Activated effector memory CD4-positive, alpha-beta T cell treated with Interleukin-2 at 50 U/mL for 16 hours (primary cell): ENCODE data around the gene MTA2.
A peak's percentile ranks its signal among the peaks of the same experiment; 100 is the strongest.
"Not testable (repeated sequence)": the region's sequence is repeated elsewhere in the genome, so short reads cannot be mapped to it uniquely, and the experiment has no call there.

ENCODE experiments used
- DNase-seq: peaks from one replicate; pipeline ENCODE4 v3.0.0-alpha.2; 2020

MTA2 gene

DNA sequence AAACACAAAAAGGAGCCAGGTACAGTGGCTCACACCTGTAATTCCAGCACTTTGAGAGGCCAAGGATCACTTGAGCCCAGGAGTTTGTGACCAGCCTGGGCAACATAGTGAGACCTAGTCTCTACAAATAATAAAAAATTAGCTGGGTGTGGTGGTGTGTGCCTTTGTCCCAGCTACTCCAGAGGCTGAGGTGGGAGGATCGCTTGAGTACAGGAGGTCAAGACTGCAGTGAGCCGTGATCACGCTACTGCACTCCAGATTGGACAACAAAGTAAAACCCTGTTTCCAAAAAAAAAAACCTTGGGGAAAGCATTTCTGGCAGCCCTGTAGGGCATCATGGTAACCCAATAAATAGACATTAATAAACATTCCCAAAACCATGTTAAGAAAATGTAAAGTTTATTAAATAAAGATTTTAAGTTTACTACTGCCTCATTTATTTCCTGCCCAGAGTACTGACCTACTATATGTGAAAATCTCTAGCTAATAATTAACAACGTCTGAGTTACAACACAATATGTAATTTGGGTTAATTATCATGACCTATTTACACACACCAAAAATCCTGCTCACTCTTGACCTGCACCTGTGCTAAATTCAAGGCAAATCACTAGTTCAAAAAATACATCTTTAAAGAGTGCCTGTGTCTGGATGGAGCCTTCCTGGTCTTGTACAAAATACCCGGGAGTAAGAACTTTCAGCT, 36.4 kb downstream of the MTA2 start:
- DNase-seq = no peak

- DNase-seq = not testable (repeated sequence)
These were observed 39.9 kb downstream of the MTA2 start for GRCh38 chr11:62561677-62562230.

- peak; percentile 69 for DNase-seq
These were observed 41.0 kb downstream of the MTA2 start for GRCh38 chr11:62560566-62561103.

GRCh38 chr11:62559626-62560025, 42.0 kb downstream of the MTA2 start:
- DNase-seq = not testable (repeated sequence)

GRCh38 chr11:62559204-62559603, 42.5 kb downstream of the MTA2 start:
- no peak for DNase-seq

DNA sequence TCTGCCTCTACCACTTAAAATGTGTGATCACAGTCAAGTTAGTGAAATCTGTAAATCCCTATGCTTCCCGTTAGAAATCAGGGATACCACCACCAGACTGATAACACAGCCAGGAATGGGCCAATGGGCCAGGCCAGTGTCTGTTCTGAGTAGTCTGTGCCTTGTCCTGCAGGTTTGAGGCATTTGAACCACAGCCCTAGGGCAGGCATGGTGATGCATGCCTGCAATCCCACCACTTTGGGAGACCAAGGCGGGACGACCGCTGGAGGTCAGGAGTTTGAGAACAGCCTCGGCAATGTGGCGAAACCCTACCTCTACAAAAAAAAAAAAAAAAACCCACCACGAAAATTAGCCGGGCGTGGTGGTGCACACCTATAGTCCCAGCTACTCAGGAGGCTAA, 43.0 kb downstream of the MTA2 start:
- DNase-seq = no peak

- DNase-seq = no peak
These were observed 44.6 kb downstream of the MTA2 start for GRCh38 chr11:62556875-62557631.

DNA sequence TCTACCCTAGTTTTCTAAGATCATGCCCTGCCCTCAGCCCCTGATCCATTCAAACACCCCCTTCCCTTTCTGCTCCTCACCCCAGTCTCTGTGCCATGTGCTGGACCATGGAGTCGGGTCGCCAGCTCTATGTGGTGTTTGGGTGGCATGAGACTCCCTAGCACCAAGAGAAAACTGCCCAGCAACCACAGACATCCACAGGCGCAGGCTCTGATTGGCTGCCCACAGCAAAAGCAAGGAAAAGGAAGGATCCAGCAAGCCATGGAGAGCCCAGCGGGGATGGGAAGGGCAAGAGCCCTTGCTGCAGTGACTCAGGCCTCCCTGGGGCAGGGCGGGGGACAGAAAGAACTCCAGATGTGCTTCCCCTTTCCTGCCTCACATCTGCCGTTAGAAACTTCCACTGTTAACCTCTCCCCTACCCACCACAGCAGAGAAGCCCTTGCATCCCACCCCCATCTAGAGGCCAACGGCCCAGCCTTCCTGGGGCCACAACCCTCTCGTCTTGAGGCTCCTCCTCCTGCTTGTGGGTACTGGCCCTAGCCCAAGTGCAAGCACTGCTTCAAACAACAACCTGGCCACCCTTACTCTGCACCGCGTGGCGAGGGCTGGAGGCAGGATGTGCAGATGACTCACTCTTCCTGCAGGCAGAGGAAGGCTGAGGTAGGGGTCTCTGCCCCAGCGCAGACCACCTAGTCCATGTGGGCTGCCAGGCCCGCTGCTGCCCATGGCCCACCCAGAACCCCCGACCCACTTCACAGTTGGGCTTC, 45.4 kb downstream of the MTA2 start:
- DNase-seq = peak; percentile 85

DNA sequence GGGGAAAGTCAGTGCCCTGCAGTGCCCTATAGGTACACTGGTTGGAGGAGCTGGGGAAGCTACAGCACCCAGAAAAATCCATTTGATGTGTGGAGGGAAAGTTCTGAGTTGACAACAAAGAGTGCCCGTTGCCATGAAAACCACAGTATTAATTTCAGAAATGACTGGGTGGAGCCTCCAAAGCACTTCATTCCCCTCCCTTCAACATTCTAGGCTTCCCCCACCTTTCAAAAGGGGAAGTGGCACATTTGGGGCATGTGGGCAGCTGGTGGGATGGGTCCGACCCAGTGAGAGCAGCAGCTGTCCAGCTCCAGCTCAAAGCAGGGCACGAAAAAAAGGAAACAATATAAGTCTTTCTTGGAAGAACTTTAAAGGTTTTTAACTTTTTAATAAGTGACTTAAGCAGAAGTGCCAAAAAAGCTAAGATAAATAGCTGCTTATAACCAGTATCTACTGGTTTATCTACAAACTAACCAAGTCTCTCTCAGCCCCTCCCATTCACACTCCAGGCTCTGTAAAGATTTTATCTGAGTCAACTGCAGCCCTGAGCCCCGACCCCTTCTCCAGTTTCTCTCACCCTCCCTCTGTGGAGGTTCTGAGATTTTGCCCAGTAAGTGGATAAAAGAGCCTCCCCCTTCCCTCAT, 46.1 kb downstream of the MTA2 start:
- peak; percentile 55 for DNase-seq

GRCh38 chr11:62554387-62555167, 47.1 kb downstream of the MTA2 start:
- no peak for DNase-seq

- DNase-seq = no peak
These were observed 47.8 kb downstream of the MTA2 start for GRCh38 chr11:62553839-62554361.

- DNase-seq = peak; percentile 71
These were observed 48.4 kb downstream of the MTA2 start for GRCh38 chr11:62553080-62553838.

DNA sequence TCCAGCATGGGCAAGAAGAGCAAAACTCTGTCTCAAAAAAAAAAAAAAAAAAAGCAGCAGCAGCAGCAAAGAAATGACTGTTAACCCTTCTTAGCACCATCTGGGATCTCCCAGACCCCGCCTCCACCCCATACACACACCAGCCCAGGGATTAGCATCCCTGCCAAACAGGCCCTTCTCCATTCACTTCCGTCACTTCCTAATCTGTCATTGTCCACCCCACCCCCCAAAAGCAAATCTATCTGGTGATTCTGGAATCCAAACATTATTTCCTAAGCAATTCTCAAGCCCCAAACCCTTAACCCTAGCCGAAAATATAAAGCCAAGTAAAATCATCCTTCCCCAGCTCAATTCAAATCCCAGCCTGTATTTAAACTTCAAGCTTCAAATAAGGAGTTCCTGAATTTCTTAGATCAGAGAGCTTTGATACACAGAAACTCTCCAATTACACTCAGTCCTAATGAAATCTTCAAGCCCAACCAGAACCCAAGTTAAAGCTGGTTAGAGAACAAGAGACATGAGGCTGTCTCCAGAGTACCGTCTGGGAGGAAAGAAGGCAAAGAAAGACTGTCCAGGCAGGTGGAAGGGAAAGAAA, 49.1 kb downstream of the MTA2 start:
- no peak for DNase-seq

GRCh38 chr11:62550478-62550877, 51.2 kb downstream of the MTA2 start:
- not testable (repeated sequence) for DNase-seq

- no peak for DNase-seq
These were observed 52.9 kb downstream of the MTA2 start for GRCh38 chr11:62548545-62549335.

DNA sequence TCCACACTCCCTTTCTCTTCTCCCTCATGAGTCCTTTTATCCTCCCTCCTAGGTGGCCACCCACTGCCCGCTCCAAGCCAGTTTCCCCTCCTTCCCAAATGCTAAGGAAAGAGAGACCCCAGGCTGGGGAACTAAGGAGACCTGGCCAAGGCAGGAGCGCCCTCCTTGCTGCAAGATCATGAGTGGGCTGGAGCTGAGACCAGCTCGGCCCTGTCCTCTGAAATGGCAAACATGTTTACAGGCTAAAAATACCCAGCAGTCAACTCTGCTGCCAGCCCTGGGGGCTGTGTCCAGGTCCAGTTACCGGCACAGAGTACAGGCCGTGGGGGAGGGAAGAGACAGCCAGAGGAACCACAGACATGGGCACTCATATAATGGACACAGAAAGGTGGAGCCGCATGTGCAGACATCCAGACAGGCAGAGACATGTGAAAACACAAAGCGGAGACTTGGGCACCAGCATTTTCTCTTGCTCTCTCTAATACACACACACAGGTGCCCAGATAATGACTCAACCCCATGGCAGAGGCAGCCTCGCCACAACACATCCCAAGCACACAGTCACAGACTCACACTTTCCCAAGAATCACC, 53.9 kb downstream of the MTA2 start:
- DNase-seq = no peak

- DNase-seq = no peak
These were observed 54.6 kb downstream of the MTA2 start for GRCh38 chr11:62546929-62547625.

DNA sequence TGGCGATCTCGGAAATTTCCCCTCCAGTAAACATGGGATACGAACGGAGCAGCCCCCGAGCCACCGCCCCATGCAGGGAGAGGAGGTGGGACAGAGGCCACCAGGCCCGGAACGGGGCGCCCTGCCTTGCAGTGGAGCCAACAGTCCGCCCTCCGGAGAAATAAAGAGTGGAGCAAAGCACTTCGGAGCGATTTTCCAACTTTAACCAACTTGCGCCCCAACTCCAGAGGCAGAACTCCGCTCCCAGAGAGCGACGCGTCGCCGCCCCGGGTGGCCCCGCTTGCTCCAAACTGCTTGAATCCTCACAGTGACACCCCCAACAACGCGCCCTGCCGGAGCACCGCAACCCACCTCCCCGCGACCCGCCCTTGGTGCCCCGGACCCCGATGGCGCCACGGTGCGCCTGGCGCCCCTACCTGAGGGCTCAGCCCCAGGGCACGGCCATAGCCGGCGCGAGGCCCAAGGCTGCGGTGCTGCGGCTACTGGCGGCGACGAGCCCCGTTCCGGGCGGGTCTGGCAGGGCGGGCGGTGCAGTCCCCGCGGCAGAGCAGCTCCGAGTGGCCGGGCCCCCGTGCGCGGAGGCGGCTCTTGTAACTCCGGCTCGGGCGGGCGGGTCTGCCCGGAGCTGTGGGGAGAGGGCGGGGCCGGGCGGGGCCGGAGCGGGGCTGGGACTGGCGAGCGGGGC, 55.3 kb downstream of the MTA2 start, which contains the start of gene AHNAK:
Gene AHNAK, minus strand, starts transcription at position 563 of the 685 bp plus-strand sequence. CDS start 10,708 bp downstream, outside the sequence.
- peak; percentile 60 for DNase-seq
